Sigmoid colon (tissue), 7 donors: Measurements from ENCODE around the gene COCH. TPM values are rescaled to one million over a fixed set of nuclear protein-coding genes. Genes with fewer than 3 reads are reported as not detected.

Experiments used
- DNase-seq: peaks from one replicate; pipeline ENCODE4 v3.0.0-alpha.2; 2019
- H3K27ac ChIP-seq, 4 donors: fragments of 200-600 bp; sonication (generic); one replicate each; pipeline ENCODE4 v1.5.1; 2016 to 2019; ENCODE audit warnings: mild to moderate bottlenecking in 1 of 4
- H3K27me3 ChIP-seq, 3 donors: fragments of 200-600 bp; sonication (generic); one replicate each; pipeline ENCODE4 v1.5.1; 2019; ENCODE audit warnings: mild to moderate bottlenecking in 1 of 3
- H3K36me3 ChIP-seq, 4 donors: fragments of 200-600 bp; sonication (generic); one replicate each; pipeline ENCODE4 v1.5.1; 2016 to 2019
- H3K4me1 ChIP-seq, 4 donors: fragments of 200-600 bp; sonication (generic); one replicate each; pipeline ENCODE4 v1.5.1; 2017 to 2019
- H3K4me3 ChIP-seq, 4 donors: fragments of 200-600 bp; sonication (generic); one replicate each; pipeline ENCODE4 v1.5.1; 2017 to 2019; ENCODE audit warnings: mild to moderate bottlenecking in 2 of 4, moderate library complexity in 1 of 4
- H3K9me3 ChIP-seq, 4 donors: fragments of 200-600 bp in 3 of 4; sonication (generic) in 3 of 4; one replicate each; pipeline versions ENCODE4 v1.5.1 to v1.6.1; 2013 to 2019
- EP300 ChIP-seq, 4 donors: sonication (generic); formaldehyde crosslinking; IDR thresholded peaks; one replicate each; pipeline ENCODE4 v1.6.1; 2017; ENCODE audit warnings: antibody characterized with exemption in 4 of 4
- POLR2A ChIP-seq, 2 donors: fragments of 450-650 bp; IDR thresholded peaks; one replicate each; pipeline ENCODE4 v1.6.1; 2016; ENCODE audit warnings: antibody characterized with exemption in 2 of 2, mild to moderate bottlenecking in 2 of 2, moderate library complexity in 2 of 2
- POLR2AphosphoS5 ChIP-seq, 4 donors: sonication (generic); formaldehyde crosslinking; IDR thresholded peaks; one replicate each; pipeline ENCODE4 v1.6.1; 2017; ENCODE audit warnings: antibody characterized with exemption in 4 of 4
- WGBS, 2 donors: extraction: QIAGEN DNeasy Blood & Tissue Kit; methylation state at CpG; one replicate each; pipeline ENCODE4 v1.1.7; 2013; 5-methylcytosine and 5-hydroxymethylcytosine counted together
- intact Hi-C: fragments of 100-400 bp; cut with DNase I; formaldehyde crosslinking; loops from one replicate; pipeline ENCODE4 v1.15.1; 2023
- polyA plus RNA-seq, 3 donors: library from polyadenylated mRNA; stranded (reverse); fragments of 200-250 nt; gene quantifications; one replicate each; pipeline ENCODE4 v1.2.3, GENCODE V29; 2013
- total RNA-seq, 4 donors: library from RNA; depleted of rRNA; stranded (reverse); fragments of >200 nt; gene quantifications; one replicate each; pipeline ENCODE4 v1.1.0, GENCODE V29; 2016
- TF ChIP-seq, protein P1 (sequence below), 4 experiments: fragments of 450-650 bp in 3 of 4; fragments of 200-600 bp in 1 of 4; IDR thresholded peaks; one replicate each; pipeline ENCODE4 v1.5.1; 2016 to 2019; ENCODE audit warnings: antibody characterized with exemption in 4 of 4, mild to moderate bottlenecking in 3 of 4, moderate library complexity in 2 of 4
- donor health status: healthy with polysubstance abuse.
- donor health status: Bipolar disorder and iron deficiency.
- donor health status: healthy.

COCH gene
- total and polyA plus RNA-seq, 7 donors, result 0.71 to 15.1 (median 1.6) TPM

GRCh38 chr14:30864934-30865333, 9.4 kb upstream of the COCH start:
- intact Hi-C loops, result no loop called here
- Histone ChIP-seq H3K36me3 (no peaks in the 10 kb centered on the region), H3K9me3 (no peaks in the 10 kb centered on the region), H3K27me3 (no peaks in the 10 kb centered on the region), H3K4me3 (no peak overlapping the region), H3K27ac (no peak overlapping the region), H3K4me1 (no peaks in the 10 kb centered on the region)
- 70 to 80% methylated on average over 5 of the region's 5 CpGs for WGBS, 2 donors
- TF ChIP-seq, protein P1, sequence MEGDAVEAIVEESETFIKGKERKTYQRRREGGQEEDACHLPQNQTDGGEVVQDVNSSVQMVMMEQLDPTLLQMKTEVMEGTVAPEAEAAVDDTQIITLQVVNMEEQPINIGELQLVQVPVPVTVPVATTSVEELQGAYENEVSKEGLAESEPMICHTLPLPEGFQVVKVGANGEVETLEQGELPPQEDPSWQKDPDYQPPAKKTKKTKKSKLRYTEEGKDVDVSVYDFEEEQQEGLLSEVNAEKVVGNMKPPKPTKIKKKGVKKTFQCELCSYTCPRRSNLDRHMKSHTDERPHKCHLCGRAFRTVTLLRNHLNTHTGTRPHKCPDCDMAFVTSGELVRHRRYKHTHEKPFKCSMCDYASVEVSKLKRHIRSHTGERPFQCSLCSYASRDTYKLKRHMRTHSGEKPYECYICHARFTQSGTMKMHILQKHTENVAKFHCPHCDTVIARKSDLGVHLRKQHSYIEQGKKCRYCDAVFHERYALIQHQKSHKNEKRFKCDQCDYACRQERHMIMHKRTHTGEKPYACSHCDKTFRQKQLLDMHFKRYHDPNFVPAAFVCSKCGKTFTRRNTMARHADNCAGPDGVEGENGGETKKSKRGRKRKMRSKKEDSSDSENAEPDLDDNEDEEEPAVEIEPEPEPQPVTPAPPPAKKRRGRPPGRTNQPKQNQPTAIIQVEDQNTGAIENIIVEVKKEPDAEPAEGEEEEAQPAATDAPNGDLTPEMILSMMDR (IDR thresholded peaks at IDR 0.05), result no peak
- no peak for DNase-seq

DNA sequence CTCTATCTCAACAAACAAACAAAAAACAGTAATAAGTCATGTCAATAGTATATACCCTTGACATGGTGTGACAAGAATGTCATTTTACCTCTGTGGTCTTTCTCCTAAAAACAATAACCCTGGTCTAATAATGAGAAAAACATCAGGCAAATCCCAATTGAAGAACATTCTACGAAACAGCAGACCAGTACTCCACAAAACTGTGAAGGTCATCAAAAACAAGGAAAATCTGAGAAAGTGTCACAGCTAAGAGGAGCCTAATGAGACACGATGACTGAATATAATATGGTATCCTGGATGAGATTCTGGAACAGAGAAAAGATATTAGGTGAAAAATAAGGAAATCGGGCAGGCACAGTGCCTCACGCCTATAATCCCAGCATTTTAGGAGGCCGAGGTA, 5.6 kb upstream of the COCH start:
- Histone ChIP-seq H3K36me3 (no peaks in the 10 kb centered on the region), H3K9me3 (no peaks in the 10 kb centered on the region), H3K27ac (no peak overlapping the region), H3K4me1 (peaks cover 0 to under 1% (median 0%) of the 10 kb centered on the region in 4 donors), H3K4me3 (no peak overlapping the region), H3K27me3 (peaks cover under 1 to 7% (median 6%) of the 10 kb centered on the region in 3 donors)
- DNase-seq, result no peak
- WGBS, 2 donors, result 96% methylated on average over 5 of the region's 5 CpGs
- TF ChIP-seq, protein P1 (IDR thresholded peaks at IDR 0.05), result no peak
- TF ChIP-seq POLR2AphosphoS5 (IDR thresholded peaks at IDR 0.05), result no peak
- TF ChIP-seq EP300 (IDR thresholded peaks at IDR 0.05), result no peak
- no peak for TF ChIP-seq POLR2A (IDR thresholded peaks at IDR 0.05)
- intact Hi-C loops, result no loop called here

GRCh38 chr14:30869551-30870155, 4.7 kb upstream of the COCH start:
- 72 to 81% methylated on average over 2 of the region's 2 CpGs for WGBS, 2 donors
- Histone ChIP-seq H3K4me1 (peaks cover 0 to 10% (median 8%) of the 10 kb centered on the region in 4 donors), H3K9me3 (no peaks in the 10 kb centered on the region), H3K27ac (no peak overlapping the region), H3K36me3 (no peaks in the 10 kb centered on the region), H3K27me3 (peaks cover 9 to 16% (median 15%) of the 10 kb centered on the region in 3 donors), H3K4me3 (no peak overlapping the region)
- TF ChIP-seq, protein P1 (IDR thresholded peaks at IDR 0.05), result no peak
- TF ChIP-seq EP300 (IDR thresholded peaks at IDR 0.05) (no peak), POLR2A (IDR thresholded peaks at IDR 0.05) (no peak), POLR2AphosphoS5 (IDR thresholded peaks at IDR 0.05) (no peak)
- intact Hi-C loops, result no loop called here
- no peak for DNase-seq

DNA sequence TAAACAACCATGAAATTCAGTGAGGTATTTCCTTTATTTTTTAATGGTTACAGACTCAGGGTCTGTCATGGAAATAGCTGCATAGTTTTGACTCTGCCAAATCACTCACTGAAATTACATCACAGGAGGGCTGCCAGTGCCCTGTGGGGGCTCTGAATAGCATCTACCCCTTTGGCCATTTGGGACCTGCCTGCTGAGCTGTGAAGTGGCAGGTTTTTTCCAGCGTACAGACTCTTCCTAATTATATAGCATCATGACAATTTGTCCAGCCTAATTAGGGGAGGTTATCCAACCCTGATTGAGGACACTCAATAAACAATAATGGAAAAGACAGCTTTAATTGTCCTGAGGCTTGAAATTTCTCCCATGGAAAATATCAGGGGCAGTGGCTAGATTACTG, 1.8 kb upstream of the COCH start:
- Histone ChIP-seq H3K4me3 (no peak overlapping the region), H3K4me1 (peaks cover 0 to 21% (median 20%) of the 10 kb centered on the region in 4 donors), H3K36me3 (no peaks in the 10 kb centered on the region), H3K27me3 (peaks cover 13 to 30% (median 23%) of the 10 kb centered on the region in 3 donors), H3K27ac (no peak overlapping the region), H3K9me3 (no peaks in the 10 kb centered on the region)
- intact Hi-C loops, result no loop called here
- DNase-seq, result no peak
- 93% methylated on average over 1 of the region's 1 CpG for WGBS, 2 donors
- TF ChIP-seq, protein P1 (IDR thresholded peaks at IDR 0.05), result no peak
- TF ChIP-seq POLR2A (IDR thresholded peaks at IDR 0.05), result no peak
- TF ChIP-seq EP300 (IDR thresholded peaks at IDR 0.05), result no peak
- TF ChIP-seq POLR2AphosphoS5 (IDR thresholded peaks at IDR 0.05), result no peak
